ENCODE data around the gene PGC. TPM values are rescaled to one million over a fixed set of nuclear protein-coding genes. Genes with fewer than 3 reads are reported as not detected.

Gene PGC
- total and polyA plus RNA-seq, 4 donors, result 19.2 to 1,394 (median 467) TPM

GRCh38 chr6:41734666-41735426, 12.4 kb downstream of the PGC start:
- H3K27me3 ChIP-seq (ENCODE audit: control insufficient read depth in 3 of 3, insufficient read depth in 3 of 3, low read length in 2 of 3), result no peaks in the 10 kb centered on the region
- H3K36me3 ChIP-seq (ENCODE audit: control insufficient read depth in 4 of 4, insufficient read depth in 4 of 4, low read length in 4 of 4), result peaks cover 0 to 2% (median 0%) of the 10 kb centered on the region in 4 donors
- peak overlapping the region; percentile 90 to 98 for H3K27ac ChIP-seq (ENCODE audit: low read depth in 1 of 2, low read length in 1 of 2)
- peaks cover 0 to 21% (median 14%) of the 10 kb centered on the region in 5 donors for H3K4me1 ChIP-seq (ENCODE audit: control insufficient read depth in 5 of 5, insufficient read depth in 5 of 5, low read length in 5 of 5)
- ATAC-seq (ENCODE audit: insufficient read depth, low FRiP score), result peak; percentile 76
- no peak for TF ChIP-seq CTCF (IDR thresholded peaks at IDR 0.05; ENCODE audit: control extremely low read depth, extremely low read depth)
- 0% methylated on average over 48 to 70 of the region's 76 CpGs for WGBS, 2 donors
- H3K9me3 ChIP-seq (ENCODE audit: control insufficient read depth in 4 of 4, insufficient read depth in 3 of 4, low read length in 3 of 4), result no peaks in the 10 kb centered on the region
- H3K4me3 ChIP-seq, result peak overlapping the region; percentile 88
- no peak overlapping the region for H3K9ac ChIP-seq (ENCODE audit: insufficient read depth in 1 of 2, low read length in 2 of 2)
- peak; percentile 73 to 82 (median 74) for DNase-seq

- H3K4me1 ChIP-seq (ENCODE audit: control insufficient read depth in 5 of 5, insufficient read depth in 5 of 5, low read length in 5 of 5), result peaks cover 0 to 21% (median 14%) of the 10 kb centered on the region in 5 donors
- peaks cover 0 to 2% (median 0%) of the 10 kb centered on the region in 4 donors for H3K36me3 ChIP-seq (ENCODE audit: control insufficient read depth in 4 of 4, insufficient read depth in 4 of 4, low read length in 4 of 4)
- H3K4me3 ChIP-seq, result peak overlapping the region; percentile 88
- TF ChIP-seq CTCF (IDR thresholded peaks at IDR 0.05; ENCODE audit: control extremely low read depth, extremely low read depth), result no peak
- H3K9ac ChIP-seq (ENCODE audit: insufficient read depth in 1 of 2, low read length in 2 of 2), result no peak overlapping the region
- peak overlapping the region; percentile 90 to 98 for H3K27ac ChIP-seq (ENCODE audit: low read depth in 1 of 2, low read length in 1 of 2)
- DNase-seq (peak; percentile 74 to 88 (median 80)), ATAC-seq (ENCODE audit: insufficient read depth, low FRiP score) (peak; percentile 73)
- H3K27me3 ChIP-seq (ENCODE audit: control insufficient read depth in 3 of 3, insufficient read depth in 3 of 3, low read length in 2 of 3), result no peaks in the 10 kb centered on the region
- WGBS, 2 donors, result 2 to 3% methylated on average over 47 to 73 of the region's 73 CpGs
- no peaks in the 10 kb centered on the region for H3K9me3 ChIP-seq (ENCODE audit: control insufficient read depth in 4 of 4, insufficient read depth in 3 of 4, low read length in 3 of 4)
Measured at GRCh38 chr6:41733707-41734665, 13.2 kb downstream of the PGC start.

GRCh38 chr6:41733360-41733706, 13.9 kb downstream of the PGC start:
- H3K36me3 ChIP-seq (ENCODE audit: control insufficient read depth in 4 of 4, insufficient read depth in 4 of 4, low read length in 4 of 4), result peaks cover 0 to 2% (median 0%) of the 10 kb centered on the region in 4 donors
- no peaks in the 10 kb centered on the region for H3K27me3 ChIP-seq (ENCODE audit: control insufficient read depth in 3 of 3, insufficient read depth in 3 of 3, low read length in 2 of 3)
- H3K27ac ChIP-seq (ENCODE audit: low read depth in 1 of 2, low read length in 1 of 2), result peak overlapping the region; percentile 86 to 98
- ATAC-seq (ENCODE audit: insufficient read depth, low FRiP score) (no peak), DNase-seq (no peak)
- no peaks in the 10 kb centered on the region for H3K9me3 ChIP-seq (ENCODE audit: control insufficient read depth in 4 of 4, insufficient read depth in 3 of 4, low read length in 3 of 4)
- 59 to 76% methylated on average over 11 of the region's 11 CpGs for WGBS, 2 donors
- H3K4me1 ChIP-seq (ENCODE audit: control insufficient read depth in 5 of 5, insufficient read depth in 5 of 5, low read length in 5 of 5), result peaks cover 0 to 24% (median 14%) of the 10 kb centered on the region in 5 donors
- H3K9ac ChIP-seq (ENCODE audit: insufficient read depth in 1 of 2, low read length in 2 of 2), result no peak overlapping the region
- no peak overlapping the region for H3K4me3 ChIP-seq
- no peak for TF ChIP-seq CTCF (IDR thresholded peaks at IDR 0.05; ENCODE audit: control extremely low read depth, extremely low read depth)

Data from lung (tissue), 12 donors.